GM21825 (cell line): ENCODE data around the gene MLLT11.

Source experiments
- ATAC-seq: cut with Tn5 transposase; IDR thresholded peaks from one replicate; pipeline ENCODE4 v1.9.1; 2021; ENCODE audit warnings: mild to moderate bottlenecking, moderate library complexity; ENCODE audit not compliant: unreplicated experiment

MLLT11 gene

GRCh38 chr1:151060007-151060656, at the start of gene MLLT11:
Gene MLLT11, plus strand, starts transcription at chr1:151060397. Its CDS starts 6,828 bp downstream, at chr1:151067225.
- ATAC-seq = no peak

GRCh38 chr1:151011154-151011850, 48.9 kb upstream of the MLLT11 start:
- no peak for ATAC-seq

- no peak for ATAC-seq
These were observed 47.3 kb upstream of the MLLT11 start for GRCh38 chr1:151012684-151013471.

GRCh38 chr1:151013518-151013917, 46.7 kb upstream of the MLLT11 start:
- no peak for ATAC-seq

GRCh38 chr1:151024540-151025146, 35.6 kb upstream of the MLLT11 start:
- ATAC-seq = no peak

DNA sequence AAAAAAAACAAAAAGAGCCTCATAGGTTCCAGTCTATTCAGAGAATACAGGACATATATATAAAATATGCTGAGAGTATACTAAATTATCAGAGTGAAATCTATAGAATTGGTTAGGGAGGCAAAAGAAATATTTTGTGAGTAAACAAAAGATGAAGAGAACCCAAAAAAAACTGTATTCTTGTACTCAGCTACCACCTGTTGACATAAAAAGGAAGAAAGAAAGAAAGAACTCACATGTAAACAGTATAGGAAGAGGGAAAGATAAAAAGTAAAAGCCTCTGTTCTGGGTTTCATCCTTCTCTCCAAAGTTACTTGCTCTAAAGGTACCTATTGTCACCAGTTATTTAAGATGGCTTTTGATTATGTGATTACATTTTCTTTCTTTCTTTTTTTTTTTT, 33.7 kb upstream of the MLLT11 start:
- ATAC-seq = no peak

- ATAC-seq = no peak
These were observed 28.0 kb upstream of the MLLT11 start for GRCh38 chr1:151032164-151032563.

DNA sequence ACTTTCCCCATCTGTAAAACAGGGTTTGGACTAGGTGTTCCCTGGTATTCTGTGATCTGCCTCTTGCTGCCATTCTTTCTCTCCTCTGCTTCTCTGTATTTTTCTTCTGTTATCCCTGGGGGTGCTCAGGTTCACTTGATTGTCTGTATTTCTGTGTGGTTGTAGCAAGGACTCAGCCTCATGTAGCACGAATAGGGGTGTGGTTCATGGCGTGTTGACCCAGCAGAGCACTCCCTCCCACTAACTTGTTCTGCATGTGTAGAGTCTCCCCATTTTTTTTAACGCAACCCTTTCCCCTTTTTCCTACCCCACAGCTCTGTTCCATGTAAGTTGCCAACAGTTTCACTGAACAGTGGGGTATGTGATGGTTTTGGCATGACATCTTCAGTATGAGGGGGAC, 25.0 kb upstream of the MLLT11 start:
- no peak for ATAC-seq

- ATAC-seq = no peak
These were observed 23.8 kb upstream of the MLLT11 start, which contains the start of gene BNIPL for GRCh38 chr1:151036356-151036755. Gene BNIPL, plus strand, starts transcription at chr1:151036586. Its CDS starts 140 bp downstream, at chr1:151036726.

GRCh38 chr1:151037032-151037431, 23.2 kb upstream of the MLLT11 start:
- ATAC-seq = no peak

DNA sequence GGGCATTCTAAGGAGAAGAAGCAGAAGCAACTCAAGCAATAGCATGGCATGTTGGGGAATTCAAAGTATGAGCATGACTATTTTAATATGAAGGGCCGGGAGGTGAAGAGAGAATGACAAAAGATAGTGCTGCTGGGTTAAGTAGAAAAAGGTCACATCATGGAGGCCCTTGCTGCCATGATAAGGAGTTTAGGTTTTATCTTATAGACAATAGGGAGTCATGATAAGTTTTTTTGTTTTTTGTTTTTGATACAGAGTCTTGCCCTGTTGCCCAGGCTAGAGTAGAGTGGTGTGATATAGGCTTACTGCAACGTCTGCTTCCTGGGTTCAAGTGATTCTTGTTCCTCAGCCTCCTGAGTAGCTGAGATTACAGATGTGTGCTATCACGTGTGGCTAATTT, 20.7 kb upstream of the MLLT11 start:
- ATAC-seq = no peak

GRCh38 chr1:151043163-151043562, 17.0 kb upstream of the MLLT11 start:
- ATAC-seq = no peak

- peak; percentile 36 for ATAC-seq
These were observed 12.6 kb upstream of the MLLT11 start, which contains the start of gene C1orf56 for GRCh38 chr1:151047591-151047924. Gene C1orf56, plus strand, starts transcription at chr1:151047751. Its CDS starts 97 bp downstream, at chr1:151047848.

DNA sequence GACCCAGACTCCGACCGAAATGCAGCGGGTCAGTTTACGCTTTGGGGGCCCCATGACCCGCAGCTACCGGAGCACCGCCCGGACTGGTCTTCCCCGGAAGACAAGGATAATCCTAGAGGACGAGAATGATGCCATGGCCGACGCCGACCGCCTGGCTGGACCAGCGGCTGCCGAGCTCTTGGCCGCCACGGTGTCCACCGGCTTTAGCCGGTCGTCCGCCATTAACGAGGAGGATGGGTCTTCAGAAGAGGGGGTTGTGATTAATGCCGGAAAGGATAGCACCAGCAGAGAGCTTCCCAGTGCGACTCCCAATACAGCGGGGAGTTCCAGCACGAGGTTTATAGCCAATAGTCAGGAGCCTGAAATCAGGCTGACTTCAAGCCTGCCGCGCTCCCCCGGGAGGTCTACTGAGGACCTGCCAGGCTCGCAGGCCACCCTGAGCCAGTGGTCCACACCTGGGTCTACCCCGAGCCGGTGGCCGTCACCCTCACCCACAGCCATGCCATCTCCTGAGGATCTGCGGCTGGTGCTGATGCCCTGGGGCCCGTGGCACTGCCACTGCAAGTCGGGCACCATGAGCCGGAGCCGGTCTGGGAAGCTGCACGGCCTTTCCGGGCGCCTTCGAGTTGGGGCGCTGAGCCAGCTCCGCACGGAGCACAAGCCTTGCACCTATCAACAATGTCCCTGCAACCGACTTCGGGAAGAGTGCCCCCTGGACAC, 12.1 kb upstream of the MLLT11 start:
- peak; percentile 43 for ATAC-seq

DNA sequence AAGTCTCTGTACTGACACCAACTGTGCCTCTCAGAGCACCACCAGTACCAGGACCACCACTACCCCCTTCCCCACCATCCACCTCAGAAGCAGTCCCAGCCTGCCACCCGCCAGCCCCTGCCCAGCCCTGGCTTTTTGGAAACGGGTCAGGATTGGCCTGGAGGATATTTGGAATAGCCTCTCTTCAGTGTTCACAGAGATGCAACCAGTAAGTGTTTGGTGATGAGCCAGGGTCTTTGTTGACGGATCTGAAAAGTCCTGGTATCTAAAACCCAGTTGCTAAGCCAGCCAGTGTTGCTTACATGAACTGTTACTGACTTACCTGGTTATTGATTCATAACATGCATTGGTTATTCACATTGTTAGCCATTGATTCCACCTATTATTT, 11.6 kb upstream of the MLLT11 start:
- no peak for ATAC-seq

- no peak for ATAC-seq
These were observed 10.7 kb upstream of the MLLT11 start for GRCh38 chr1:151049458-151049857.

DNA sequence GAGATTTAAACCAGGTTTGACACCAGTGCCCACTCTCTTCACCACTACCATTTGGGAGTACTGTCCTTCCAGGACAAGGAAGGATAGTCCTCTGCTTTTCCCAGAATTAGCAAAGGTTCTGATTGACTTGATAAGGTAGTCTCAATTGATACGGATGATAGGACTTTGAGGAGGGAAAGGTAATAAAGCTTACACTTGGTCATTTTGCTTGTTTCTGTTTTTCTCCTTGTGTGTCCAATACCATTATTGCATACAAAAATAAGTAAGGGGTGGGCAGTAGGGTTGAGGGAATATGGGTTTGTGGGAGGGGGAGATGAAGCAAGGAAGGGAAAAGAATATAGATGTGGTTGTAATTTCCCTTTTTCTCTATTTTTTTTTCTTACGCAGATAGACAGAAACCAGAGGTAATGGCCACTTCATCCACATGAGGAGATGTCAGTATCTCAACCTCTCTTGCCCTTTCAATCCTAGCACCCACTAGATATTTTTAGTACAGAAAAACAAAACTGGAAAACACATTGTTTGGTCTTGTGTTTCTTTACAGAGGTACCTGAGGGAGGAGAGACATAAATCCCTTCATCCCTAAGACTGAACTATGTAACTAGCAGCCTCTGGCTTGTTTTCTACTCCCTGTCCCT, 10.0 kb upstream of the MLLT11 start:
- ATAC-seq = no peak

GRCh38 chr1:151051356-151052009, 8.7 kb upstream of the MLLT11 start:
- no peak for ATAC-seq

DNA sequence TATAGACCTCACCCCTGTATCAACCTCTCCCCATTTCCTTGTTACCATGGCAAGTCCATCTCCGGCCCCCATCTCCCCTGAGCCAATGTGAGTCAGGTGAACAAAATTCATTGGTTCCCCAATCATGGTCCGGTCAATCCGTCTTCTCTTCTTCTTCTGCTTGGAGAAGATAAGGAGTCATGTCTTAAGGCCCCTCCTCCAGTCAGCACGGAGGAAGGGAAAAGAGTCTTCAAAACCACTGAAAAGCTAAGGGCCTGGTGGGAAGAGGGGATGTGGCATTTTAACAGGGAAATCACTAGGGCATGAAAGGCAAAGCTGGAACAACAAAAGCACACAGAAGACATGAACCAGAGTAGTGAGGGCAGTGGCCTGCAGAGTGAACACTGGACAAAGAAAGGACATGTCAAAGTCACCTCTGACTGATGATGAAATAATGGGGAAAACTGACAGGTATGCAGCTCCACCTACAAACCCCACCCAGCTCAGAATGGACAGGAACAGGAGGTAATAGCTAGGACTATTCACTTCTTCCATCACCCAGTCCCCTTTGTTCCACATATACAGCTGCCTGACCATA, 5.1 kb upstream of the MLLT11 start:
- ATAC-seq = no peak
